Activated CD8-positive, alpha-beta memory T cell treated with anti-CD3 and anti-CD28 coated beads, Interleukin-2, amount 10 ng/mL, durations not matched to agents 7 days and 5 days (primary cell): ENCODE measurements around the gene CAMSAP3. TPM values are rescaled to one million over a fixed set of nuclear protein-coding genes. Genes with fewer than 3 reads are reported as not detected.
"Not testable (repeated sequence)": the region's sequence is repeated elsewhere in the genome, so short reads cannot be mapped to it uniquely, and the experiment has no call there.

ENCODE experiments used
- ATAC-seq: fragments of 150-1000 bp; cut with Tn5 transposase; one replicate; pipeline ENCODE4 v1.10.0; 2021; ENCODE audit warnings: moderate library complexity
- CTCF ChIA-PET: fragments of 350-600 bp; sonication (Branson Sonifier 250); formaldehyde crosslinking; loops from one replicate; lab custom pipeline; 2021; ENCODE audit warnings: antibody characterized with exemption; lab: Charles Lee
- DNase-seq: peaks from one replicate; pipeline ENCODE4 v3.0.0-alpha.2; 2020
- H3K27ac Mint-ChIP-seq: one replicate; pipeline ENCODE4 v1.8.0; 2021; ENCODE audit warnings: mild to moderate bottlenecking, mixed read lengths
- H3K27me3 Mint-ChIP-seq: one replicate; pipeline ENCODE4 v1.8.0; 2021; ENCODE audit warnings: mixed read lengths
- H3K36me3 Mint-ChIP-seq: one replicate; pipeline ENCODE4 v1.8.0; 2021; ENCODE audit warnings: mild to moderate bottlenecking, mixed read lengths
- H3K4me1 Mint-ChIP-seq: one replicate; pipeline ENCODE4 v1.8.0; 2021; ENCODE audit warnings: mixed read lengths
- H3K4me3 Mint-ChIP-seq: one replicate; pipeline ENCODE4 v1.8.0; 2021; ENCODE audit warnings: mild to moderate bottlenecking, moderate library complexity, mixed read lengths
- H3K9me3 Mint-ChIP-seq: one replicate; pipeline ENCODE4 v1.8.0; 2022; ENCODE audit warnings: low read depth, mixed read lengths
- total RNA-seq, 2 experiments: library from RNA; stranded (reverse); gene quantifications; one replicate each; pipeline ENCODE4 v1.2.3, GENCODE V29; 2021

The CAMSAP3 gene
- total RNA-seq, 2 experiments from 2014 or later = 0.15 to 0.30 TPM

- peaks cover 4% of the 10 kb centered on the region for H3K4me1 Mint-ChIP-seq
These were observed 37.0 kb upstream of the CAMSAP3 start for GRCh38 chr19:7558667-7559066.

GRCh38 chr19:7559102-7559501, 36.6 kb upstream of the CAMSAP3 start:
- H3K4me3 Mint-ChIP-seq = no peak overlapping the region
- H3K36me3 Mint-ChIP-seq = peaks cover 62% of the 10 kb centered on the region
- H3K27ac Mint-ChIP-seq = no peak overlapping the region
- H3K4me1 Mint-ChIP-seq = peaks cover 4% of the 10 kb centered on the region
- ATAC-seq (no peak), DNase-seq (no peak)
- no peaks in the 10 kb centered on the region for H3K9me3 Mint-ChIP-seq
- CTCF ChIA-PET = interaction anchor here (0.9 to 2.0 kb wide), 2 partner anchors 9 to 122 kb away, joined by 3 to 11 read pairs; partner anchors contain the start of gene TRAPPC5
- H3K27me3 Mint-ChIP-seq = no peaks in the 10 kb centered on the region

More at GRCh38 chr19:7558667-7559066, 37.0 kb upstream of the CAMSAP3 start:
- H3K4me3 Mint-ChIP-seq = no peak overlapping the region
- ATAC-seq (no peak), DNase-seq (no peak)
- H3K27me3 Mint-ChIP-seq = no peaks in the 10 kb centered on the region
- no peak overlapping the region for H3K27ac Mint-ChIP-seq
- H3K36me3 Mint-ChIP-seq = peaks cover 62% of the 10 kb centered on the region
- no peaks in the 10 kb centered on the region for H3K9me3 Mint-ChIP-seq
- CTCF ChIA-PET = interaction anchor here (2.0 kb wide), 1 partner anchor 10 kb away, joined by 11 read pairs; no protein-coding TSS in a partner anchor

- H3K27ac Mint-ChIP-seq = no peak overlapping the region
- no peak for DNase-seq
- peaks cover 55% of the 10 kb centered on the region for H3K36me3 Mint-ChIP-seq
- H3K9me3 Mint-ChIP-seq = no peaks in the 10 kb centered on the region
- H3K27me3 Mint-ChIP-seq = no peaks in the 10 kb centered on the region
- H3K4me3 Mint-ChIP-seq = no peak overlapping the region
- ATAC-seq = no peak
- CTCF ChIA-PET = interaction anchor here (1.2 to 2.0 kb wide), 2 partner anchors 8 to 14 kb away, joined by 3 to 11 read pairs; no protein-coding TSS in a partner anchor
- H3K4me1 Mint-ChIP-seq = peaks cover 4% of the 10 kb centered on the region
These were observed 35.4 kb upstream of the CAMSAP3 start for GRCh38 chr19:7560255-7560654.

DNA sequence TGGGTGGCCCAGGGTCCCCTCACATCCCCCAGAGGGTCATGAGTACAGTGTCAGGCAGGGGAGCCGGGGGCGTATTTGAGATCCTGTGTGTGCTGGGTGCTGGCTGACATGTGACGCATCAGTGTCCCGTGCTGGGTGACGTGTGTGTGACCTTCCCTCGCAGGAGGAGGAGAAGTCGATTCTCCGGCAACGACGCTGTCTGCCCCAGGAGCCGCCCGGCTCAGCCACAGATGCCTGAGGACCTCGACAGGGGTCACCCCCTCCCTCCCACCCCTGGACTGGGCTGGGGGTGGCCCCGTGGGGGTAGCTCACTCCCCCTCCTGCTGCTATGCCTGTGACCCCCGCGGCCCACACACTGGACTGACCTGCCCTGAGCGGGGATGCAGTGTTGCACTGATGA, 34.3 kb upstream of the CAMSAP3 start:
- ATAC-seq (no peak), DNase-seq (no peak)
- H3K4me3 Mint-ChIP-seq = no peak overlapping the region
- H3K9me3 Mint-ChIP-seq = no peaks in the 10 kb centered on the region
- CTCF ChIA-PET = no interaction called here
- H3K36me3 Mint-ChIP-seq = peaks cover 46% of the 10 kb centered on the region
- H3K4me1 Mint-ChIP-seq = peaks cover 4% of the 10 kb centered on the region
- H3K27me3 Mint-ChIP-seq = no peaks in the 10 kb centered on the region
- no peak overlapping the region for H3K27ac Mint-ChIP-seq

- Mint-ChIP-seq H3K27ac (no peak overlapping the region), H3K4me1 (peaks cover 4% of the 10 kb centered on the region), H3K4me3 (no peak overlapping the region), H3K36me3 (peaks cover 32% of the 10 kb centered on the region), H3K27me3 (no peaks in the 10 kb centered on the region), H3K9me3 (no peaks in the 10 kb centered on the region)
- no peak for ATAC-seq
- no peak for DNase-seq
- CTCF ChIA-PET = interaction anchor here (2.1 kb wide), 1 partner anchor 237 kb away, joined by 7 read pairs; no protein-coding TSS in a partner anchor
These were observed 32.8 kb upstream of the CAMSAP3 start for GRCh38 chr19:7562646-7563393.

DNA sequence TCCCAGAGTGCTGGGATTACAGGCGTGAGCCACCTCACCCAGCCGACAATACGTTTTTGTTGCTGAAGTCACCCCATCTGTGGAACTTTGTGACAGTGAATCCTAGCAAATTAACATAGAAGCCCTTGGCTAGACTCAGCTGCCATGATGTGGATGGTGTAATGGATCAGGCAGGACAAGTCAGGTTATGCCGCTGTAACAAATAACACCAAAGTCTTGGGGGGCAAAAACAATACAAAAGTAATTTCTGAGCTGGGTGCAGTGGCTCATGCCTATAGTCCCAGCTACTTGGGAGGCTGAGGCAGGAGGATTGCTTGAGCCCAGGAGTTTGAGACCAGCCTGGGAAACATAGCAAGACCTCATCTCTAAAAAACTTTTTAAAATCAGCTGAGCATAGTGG, 30.8 kb upstream of the CAMSAP3 start:
- ATAC-seq = no peak
- CTCF ChIA-PET = interaction anchor here (5.8 kb wide), 1 partner anchor 116 kb away, joined by 59 read pairs; the partner anchor contains the start of gene TRAPPC5
- DNase-seq = no peak
- H3K9me3 Mint-ChIP-seq = no peaks in the 10 kb centered on the region
- H3K36me3 Mint-ChIP-seq = peaks cover 15% of the 10 kb centered on the region
- peaks cover 6% of the 10 kb centered on the region for H3K4me1 Mint-ChIP-seq
- H3K27me3 Mint-ChIP-seq = no peaks in the 10 kb centered on the region
- no peak overlapping the region for H3K27ac Mint-ChIP-seq
- no peak overlapping the region for H3K4me3 Mint-ChIP-seq

GRCh38 chr19:7565332-7565731, 30.3 kb upstream of the CAMSAP3 start:
- no peak for ATAC-seq
- H3K9me3 Mint-ChIP-seq = no peaks in the 10 kb centered on the region
- peaks cover 12% of the 10 kb centered on the region for H3K36me3 Mint-ChIP-seq
- no peak for DNase-seq
- CTCF ChIA-PET = interaction anchor here (5.8 kb wide), 1 partner anchor 115 kb away, joined by 59 read pairs; the partner anchor contains the start of gene TRAPPC5
- no peak overlapping the region for H3K27ac Mint-ChIP-seq
- no peak overlapping the region for H3K4me3 Mint-ChIP-seq
- H3K4me1 Mint-ChIP-seq = peaks cover 4% of the 10 kb centered on the region
- H3K27me3 Mint-ChIP-seq = no peaks in the 10 kb centered on the region

DNA sequence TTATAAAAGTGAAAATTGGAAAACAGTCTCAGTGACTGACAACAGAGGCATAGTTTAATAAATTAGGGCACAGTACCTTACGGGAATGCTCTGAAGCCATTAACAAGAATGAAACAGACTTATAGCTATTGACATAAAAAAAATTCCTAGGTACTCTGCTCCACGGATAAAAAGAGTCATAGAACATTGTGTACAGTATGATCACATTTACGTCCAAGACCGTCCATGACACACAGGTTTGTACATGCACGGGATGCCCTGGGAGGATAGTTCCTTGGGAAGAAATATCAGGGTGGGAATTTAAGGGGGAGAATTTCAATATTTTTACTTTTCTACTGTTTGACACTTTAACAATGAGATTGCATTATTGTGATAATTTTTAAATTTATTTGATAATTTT, 24.9 kb upstream of the CAMSAP3 start:
- H3K9me3 Mint-ChIP-seq = no peaks in the 10 kb centered on the region
- H3K27ac Mint-ChIP-seq = no peak overlapping the region
- H3K4me1 Mint-ChIP-seq = peaks cover 2% of the 10 kb centered on the region
- no peak for DNase-seq
- no peak overlapping the region for H3K4me3 Mint-ChIP-seq
- no peaks in the 10 kb centered on the region for H3K36me3 Mint-ChIP-seq
- peaks cover 3% of the 10 kb centered on the region for H3K27me3 Mint-ChIP-seq
- CTCF ChIA-PET = interaction anchor here (1.1 kb wide), 1 partner anchor 212 kb away, joined by 3 read pairs; no protein-coding TSS in a partner anchor
- no peak for ATAC-seq

GRCh38 chr19:7575434-7576040, 20.1 kb upstream of the CAMSAP3 start:
- CTCF ChIA-PET = no interaction called here
- Mint-ChIP-seq H3K27ac (no peak overlapping the region), H3K36me3 (no peaks in the 10 kb centered on the region), H3K4me1 (no peaks in the 10 kb centered on the region), H3K4me3 (no peak overlapping the region), H3K27me3 (peaks cover 16% of the 10 kb centered on the region), H3K9me3 (no peaks in the 10 kb centered on the region)
- DNase-seq (no peak), ATAC-seq (no peak)

DNA sequence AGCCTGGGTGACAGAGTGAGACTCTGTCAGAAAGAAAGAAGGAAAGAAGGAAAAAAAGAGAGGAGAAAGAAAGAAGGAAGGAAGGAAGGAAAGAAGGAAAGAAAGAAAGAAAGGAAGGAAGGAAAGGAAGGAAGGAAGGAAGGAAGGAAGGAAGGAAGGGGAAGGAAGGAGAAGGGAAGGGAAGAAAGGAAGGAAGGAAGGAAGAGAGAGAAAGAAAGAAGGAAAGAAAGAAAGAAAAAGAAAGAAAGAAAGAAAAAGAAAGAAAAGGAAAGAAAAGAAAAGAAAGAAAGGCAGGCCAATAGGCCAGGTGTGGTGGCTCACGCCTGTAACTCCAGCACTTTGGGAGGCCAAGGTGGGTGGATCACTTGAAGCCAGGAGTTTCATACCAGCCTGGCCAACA, 18.2 kb upstream of the CAMSAP3 start:
- not testable (repeated sequence) for DNase-seq, H3K9me3 Mint-ChIP-seq, H3K27ac Mint-ChIP-seq, H3K4me1 Mint-ChIP-seq, ATAC-seq, H3K36me3 Mint-ChIP-seq, H3K4me3 Mint-ChIP-seq
- peaks cover 16% of the 10 kb centered on the region for H3K27me3 Mint-ChIP-seq
- CTCF ChIA-PET = interaction anchor here (0.9 to 1.4 kb wide), 2 partner anchors 9 to 103 kb away, joined by 3 to 6 read pairs; partner anchors contain the start of gene TRAPPC5

DNA sequence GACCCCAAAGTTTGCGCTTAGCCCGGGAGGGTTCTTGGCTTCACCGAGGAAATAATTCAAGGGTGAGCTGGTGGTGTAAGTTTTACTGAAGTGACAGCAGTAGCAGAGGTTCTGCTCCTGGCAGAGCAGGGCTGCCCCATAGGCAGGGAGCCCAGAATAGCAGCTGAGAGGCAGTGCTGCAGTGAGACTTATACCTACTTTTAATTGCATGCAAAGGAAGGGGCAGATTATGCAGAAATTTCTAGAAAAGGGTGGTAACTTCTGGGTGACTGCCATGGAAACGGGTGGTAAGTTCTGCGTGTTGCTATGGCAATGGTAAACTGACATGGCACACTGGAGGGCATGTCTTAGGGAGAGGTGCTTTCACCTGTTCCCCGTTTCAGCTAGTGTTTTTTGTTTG, 17.5 kb upstream of the CAMSAP3 start:
- no peak overlapping the region for H3K27ac Mint-ChIP-seq
- CTCF ChIA-PET = interaction anchor here (1.4 kb wide), 1 partner anchor 10 kb away, joined by 6 read pairs; no protein-coding TSS in a partner anchor

GRCh38 chr19:7579182-7579581, 16.5 kb upstream of the CAMSAP3 start:
- no peaks in the 10 kb centered on the region for H3K4me1 Mint-ChIP-seq
- DNase-seq (no peak), ATAC-seq (no peak)
- no peak overlapping the region for H3K27ac Mint-ChIP-seq
- CTCF ChIA-PET = interaction anchor here (0.9 to 1.8 kb wide), 3 partner anchors 11 to 102 kb away, joined by 3 to 5 read pairs (median 4); partner anchors contain the start of gene TRAPPC5
- no peak overlapping the region for H3K4me3 Mint-ChIP-seq
- no peaks in the 10 kb centered on the region for H3K36me3 Mint-ChIP-seq
- H3K9me3 Mint-ChIP-seq = no peaks in the 10 kb centered on the region
- peaks cover 15% of the 10 kb centered on the region for H3K27me3 Mint-ChIP-seq

More for the DNA sequence above, 17.5 kb upstream of the CAMSAP3 start:
- H3K4me3 Mint-ChIP-seq = no peak overlapping the region
- no peaks in the 10 kb centered on the region for H3K36me3 Mint-ChIP-seq
- no peak for DNase-seq
- H3K4me1 Mint-ChIP-seq = no peaks in the 10 kb centered on the region
- no peak for ATAC-seq
- no peaks in the 10 kb centered on the region for H3K9me3 Mint-ChIP-seq
- peaks cover 16% of the 10 kb centered on the region for H3K27me3 Mint-ChIP-seq

DNA sequence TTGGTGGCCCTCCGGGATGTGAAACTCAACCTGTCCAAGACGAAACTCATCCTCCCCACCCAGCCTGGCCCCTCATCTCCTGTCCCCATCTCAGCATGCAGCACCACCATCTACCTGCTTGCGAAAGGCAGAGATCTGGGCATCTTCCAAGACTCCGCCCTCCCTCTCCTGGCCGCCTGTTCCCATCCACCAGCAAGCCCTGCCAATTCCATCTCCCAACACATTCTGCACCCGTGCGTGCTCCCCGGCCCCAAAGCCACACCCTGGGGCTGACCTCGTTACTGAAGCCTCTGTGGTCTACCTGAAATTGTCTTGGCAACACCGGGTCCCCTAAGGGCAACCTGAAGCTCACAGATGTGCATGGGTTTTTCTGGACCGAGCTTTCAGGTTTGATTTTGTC, 13.2 kb upstream of the CAMSAP3 start:
- DNase-seq = no peak
- no peak overlapping the region for H3K4me3 Mint-ChIP-seq
- CTCF ChIA-PET = interaction anchor here (2.1 kb wide), 1 partner anchor 14 kb away, joined by 5 read pairs; no protein-coding TSS in a partner anchor
- no peaks in the 10 kb centered on the region for H3K9me3 Mint-ChIP-seq
- no peaks in the 10 kb centered on the region for H3K36me3 Mint-ChIP-seq
- peaks cover 10% of the 10 kb centered on the region for H3K27me3 Mint-ChIP-seq
- no peaks in the 10 kb centered on the region for H3K4me1 Mint-ChIP-seq
- no peak overlapping the region for H3K27ac Mint-ChIP-seq
- no peak for ATAC-seq
